Activated naive CD4-positive, alpha-beta T cell treated with anti-CD3 and anti-CD28 coated beads, Interleukin-2, amount 50 U/mL, for 16 hours (primary cell): ENCODE measurements around the gene CAMK2A.

Experiments
- DNase-seq: peaks from one replicate; pipeline ENCODE4 v3.0.0-alpha.2; 2020

The CAMK2A gene

DNA sequence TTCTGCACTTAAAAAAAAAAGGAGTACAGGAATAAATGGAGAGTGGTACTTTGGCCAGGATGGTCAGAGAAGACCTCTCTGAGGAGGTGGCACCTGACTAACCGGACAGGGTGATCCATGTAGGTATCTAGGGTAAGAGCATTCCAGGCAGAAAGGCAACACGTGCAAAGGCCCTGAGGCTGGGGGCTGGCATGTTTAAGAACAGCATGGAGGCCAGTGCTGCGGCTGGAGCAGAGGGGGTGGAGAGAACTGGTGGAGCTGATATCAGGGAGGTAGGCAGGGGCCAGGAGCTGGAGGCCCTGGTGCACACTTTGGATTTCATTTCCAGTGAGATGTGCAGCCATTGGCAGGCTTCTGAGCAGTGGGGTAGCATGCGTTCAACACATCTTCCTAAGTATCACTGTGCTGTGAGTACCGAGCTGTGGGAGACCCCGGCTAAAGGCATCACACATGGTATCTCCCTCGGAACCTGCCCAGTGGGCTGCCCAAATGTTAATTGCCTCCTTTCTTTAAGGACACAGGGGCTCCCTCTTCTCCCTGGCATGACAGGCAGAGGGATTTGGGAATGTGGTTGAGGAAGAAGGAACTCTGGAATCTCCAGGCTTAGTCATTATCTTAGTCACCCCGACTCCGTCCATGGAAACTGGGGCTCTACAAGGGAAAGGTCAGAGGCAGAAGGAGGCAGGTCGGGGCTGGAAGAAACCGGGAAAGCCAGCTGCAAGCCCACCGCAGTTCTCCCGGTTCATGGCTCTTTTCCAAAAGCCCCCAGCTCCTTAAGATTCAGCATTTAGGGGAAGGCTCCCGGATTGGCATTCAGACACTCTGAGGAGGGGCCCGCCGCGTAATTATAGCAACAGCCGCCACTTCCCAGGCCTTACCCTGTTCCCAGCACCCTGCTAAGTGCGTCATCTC, 81.1 kb downstream of the CAMK2A start:
- DNase-seq: no peak

- DNase-seq: no peak
These were observed 82.8 kb downstream of the CAMK2A start for GRCh38 chr5:150206779-150207115.

GRCh38 chr5:150206098-150206778, 83.3 kb downstream of the CAMK2A start:
- DNase-seq: no peak

GRCh38 chr5:150204590-150204960, 85.0 kb downstream of the CAMK2A start:
- DNase-seq: no peak

- DNase-seq: no peak
These were observed 85.6 kb downstream of the CAMK2A start for GRCh38 chr5:150203832-150204589.

DNA sequence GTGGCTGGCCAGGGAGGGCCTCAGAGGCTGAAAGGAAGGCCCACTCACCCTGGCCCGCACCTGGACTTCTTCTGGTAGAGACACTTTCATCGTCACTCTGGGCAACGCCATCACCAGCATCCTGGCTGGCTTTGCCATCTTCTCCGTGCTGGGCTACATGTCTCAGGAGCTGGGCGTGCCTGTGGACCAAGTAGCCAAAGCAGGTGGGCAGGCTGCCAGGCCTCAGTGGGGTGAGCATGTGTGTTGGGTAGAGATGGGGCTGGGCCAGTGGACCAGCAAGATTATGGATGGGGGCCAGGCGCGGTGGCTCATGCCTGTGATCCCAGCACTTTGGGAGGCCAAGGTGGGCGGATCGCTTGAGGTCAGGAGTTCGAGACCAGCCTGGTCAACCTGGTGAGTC, 87.1 kb downstream of the CAMK2A start:
- no peak for DNase-seq

DNA sequence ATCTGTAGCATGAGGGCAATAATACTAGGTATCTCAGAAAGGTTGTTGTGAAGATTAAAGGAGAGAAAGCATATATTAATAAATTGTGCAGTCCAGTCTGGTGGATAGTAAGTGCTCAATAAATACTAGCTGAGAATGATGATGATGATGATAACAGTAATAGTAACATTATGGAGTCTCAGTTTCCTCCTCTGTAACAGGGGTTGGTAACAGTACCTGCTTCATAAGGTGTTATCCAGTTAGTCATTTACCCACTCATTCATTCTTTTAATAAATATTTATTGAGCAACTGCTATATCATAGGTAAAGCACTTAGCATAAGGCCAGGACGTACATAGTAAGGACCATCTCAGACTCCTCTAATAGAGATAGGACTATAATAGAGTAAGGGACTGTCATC, 92.1 kb downstream of the CAMK2A start:
- no peak for DNase-seq

- DNase-seq: no peak
These were observed 92.6 kb downstream of the CAMK2A start for GRCh38 chr5:150196986-150197385.

GRCh38 chr5:150196514-150196913, 93.1 kb downstream of the CAMK2A start:
- no peak for DNase-seq

- DNase-seq: no peak
These were observed 93.7 kb downstream of the CAMK2A start for GRCh38 chr5:150195736-150196485.

DNA sequence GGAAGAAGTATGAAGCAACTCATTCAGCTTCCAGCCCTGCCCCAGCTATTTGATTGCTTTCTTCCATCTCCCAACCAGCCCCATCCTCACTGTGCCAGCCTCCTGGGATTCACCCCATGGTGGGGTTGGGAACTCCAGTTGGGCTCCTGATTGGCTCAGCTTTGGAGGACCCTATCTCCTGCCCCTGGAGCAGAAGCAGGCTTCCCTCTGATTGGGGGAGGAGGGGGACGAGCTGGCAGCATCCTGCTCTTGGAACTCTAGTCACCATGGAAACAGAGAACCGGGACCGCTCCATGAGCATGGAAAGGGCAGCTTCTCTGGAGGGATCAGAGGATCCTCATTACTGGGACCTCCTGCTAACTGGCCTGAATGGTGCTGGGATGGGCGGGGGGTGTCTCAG, 97.1 kb downstream of the CAMK2A start:
- no peak for DNase-seq

- DNase-seq: no peak
These were observed 98.6 kb downstream of the CAMK2A start for GRCh38 chr5:150190987-150191386.

GRCh38 chr5:150190503-150190979, 99.0 kb downstream of the CAMK2A start:
- DNase-seq: no peak

- no peak for DNase-seq
These were observed 99.7 kb downstream of the CAMK2A start, which contains the start of gene SLC6A7 for GRCh38 chr5:150189728-150190502. Gene SLC6A7 (plus strand): TSS chr5:150190062. CDS start chr5:150190328, 266 bp downstream.

DNA sequence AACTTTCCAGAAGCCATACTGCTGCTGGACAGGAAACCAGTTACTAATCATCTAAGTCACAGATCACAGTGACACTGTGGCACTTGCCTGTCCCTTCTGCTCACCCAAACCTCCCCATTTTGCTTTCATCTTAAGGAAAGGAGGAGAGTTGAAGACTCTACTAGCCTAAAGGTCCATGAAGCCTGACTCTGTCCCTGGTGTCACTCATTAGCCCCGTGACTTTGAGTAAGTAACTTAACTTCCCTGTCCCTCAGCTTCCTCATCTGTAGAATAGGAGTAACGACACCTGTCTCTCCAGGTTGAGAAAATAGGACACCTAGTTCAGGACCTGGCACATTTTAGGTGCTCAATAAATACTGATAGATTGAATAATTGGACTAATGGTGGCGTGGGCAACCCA, 100.2 kb downstream of the CAMK2A start:
- no peak for DNase-seq

DNA sequence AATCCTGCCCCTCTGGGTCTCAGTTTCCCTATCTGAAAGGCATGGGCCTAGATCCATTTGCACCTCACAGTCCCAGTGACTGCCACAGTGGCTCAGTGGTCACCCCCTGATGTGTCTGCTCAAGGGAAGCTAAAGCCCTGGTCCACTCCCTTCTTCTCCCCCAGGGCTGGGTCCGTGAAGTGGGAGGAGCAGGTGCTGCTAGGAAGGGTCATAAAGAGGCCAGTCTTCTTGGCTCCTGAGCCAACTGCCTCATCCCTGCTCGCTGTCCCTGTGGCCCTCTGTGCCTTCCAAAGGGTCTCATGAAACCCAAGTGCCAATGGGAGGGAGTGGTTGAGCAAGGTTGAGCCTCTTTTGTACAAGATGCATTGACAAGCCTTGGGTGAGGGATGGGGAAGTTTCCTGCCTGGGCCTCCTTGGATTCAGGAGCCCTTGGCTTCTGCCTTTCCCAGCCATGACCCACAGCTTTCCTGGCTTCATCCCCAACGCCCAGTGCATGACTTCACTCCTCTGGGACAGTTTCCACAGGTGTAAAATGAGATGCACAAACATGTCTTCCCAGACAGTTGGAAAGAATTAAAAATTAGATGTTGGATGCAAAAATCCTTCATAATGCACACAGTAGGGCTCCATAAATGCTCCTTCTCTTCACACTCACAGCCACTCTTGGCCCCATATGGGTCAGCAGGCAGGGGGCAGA, 101.3 kb downstream of the CAMK2A start:
- no peak for DNase-seq

GRCh38 chr5:150186897-150187296, 102.7 kb downstream of the CAMK2A start:
- DNase-seq: no peak

DNA sequence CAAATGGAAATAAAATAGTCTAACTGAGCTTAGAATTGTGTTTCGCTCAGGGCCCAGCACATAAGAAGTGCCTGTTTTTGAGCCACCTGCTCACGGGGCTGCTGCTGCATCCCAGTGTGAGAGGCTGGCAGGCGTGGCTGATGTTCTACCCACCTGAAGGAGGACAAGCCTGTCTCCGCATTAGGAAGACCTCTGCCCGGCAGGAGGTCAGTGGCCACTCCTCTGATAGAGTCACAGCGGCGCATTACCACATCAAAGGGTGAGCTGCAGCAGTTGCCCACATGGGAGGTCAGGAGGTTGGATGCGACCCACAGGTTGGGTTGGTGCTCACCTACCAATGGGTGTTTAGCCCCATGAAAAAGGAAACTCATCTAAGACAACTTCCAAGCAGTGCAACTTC, 103.4 kb downstream of the CAMK2A start:
- no peak for DNase-seq

DNA sequence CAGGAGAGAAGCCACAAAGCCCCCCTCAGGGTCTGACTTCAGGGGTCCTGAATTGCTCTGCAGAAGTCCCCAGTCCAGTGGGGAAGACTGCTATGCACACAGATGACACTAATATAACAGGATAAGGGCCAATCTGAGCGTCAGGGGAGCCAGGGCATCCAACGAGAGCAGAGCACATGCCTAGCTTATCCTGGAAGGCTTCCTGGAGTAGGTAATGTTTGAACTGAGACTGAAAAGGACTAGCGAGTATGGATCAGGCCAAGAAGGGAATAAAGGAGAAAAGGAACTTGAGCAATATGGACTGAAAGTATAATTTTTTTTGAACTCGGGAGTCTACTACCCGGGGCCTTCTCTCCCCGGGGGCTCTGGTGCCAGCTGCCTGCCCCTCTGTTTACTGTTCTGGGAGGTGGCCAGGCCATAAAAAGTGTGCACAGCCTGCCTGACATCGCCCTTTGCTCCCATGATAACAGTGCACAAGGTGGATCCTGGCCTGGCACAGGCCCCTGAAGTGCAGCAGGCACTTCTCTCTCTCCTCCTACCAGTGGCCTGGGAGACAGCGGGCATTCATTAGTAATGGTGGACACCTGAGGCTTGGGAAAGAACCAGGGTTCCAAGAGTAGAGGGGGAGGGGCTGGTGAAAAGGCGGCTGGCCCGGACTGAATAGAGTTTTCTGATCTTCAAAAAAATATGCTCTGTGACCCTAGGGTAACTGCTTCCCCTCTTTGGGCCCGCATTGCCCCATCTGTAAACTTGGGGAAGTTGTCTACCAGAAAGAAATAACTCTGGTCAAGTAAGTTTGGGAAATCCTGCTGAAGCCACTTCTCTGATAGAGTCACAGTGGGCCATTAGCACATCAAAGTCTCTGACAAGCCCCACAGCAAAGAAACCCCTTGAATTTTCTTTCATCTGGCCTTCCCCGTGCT, 104.3 kb downstream of the CAMK2A start:
- DNase-seq: no peak

DNA sequence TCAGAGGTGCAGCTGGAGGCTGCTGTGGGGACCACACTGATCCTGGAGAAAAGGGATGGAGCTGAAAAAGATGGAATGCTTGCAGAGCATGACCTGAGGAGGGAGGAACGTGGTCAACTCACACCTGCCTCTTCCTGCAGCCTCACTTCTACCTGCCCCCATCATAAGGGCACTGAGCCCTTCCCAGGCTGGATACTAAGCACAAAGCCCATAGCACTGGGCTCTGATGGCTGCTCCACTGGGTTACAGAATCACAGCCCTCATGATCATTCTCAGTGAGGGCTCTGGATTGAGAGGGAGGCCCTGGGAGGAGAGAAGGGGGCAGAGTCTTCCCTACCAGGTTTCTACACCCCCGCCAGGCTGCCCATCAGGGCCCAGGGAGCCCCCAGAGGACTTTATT, 105.6 kb downstream of the CAMK2A start:
- no peak for DNase-seq
